Effector CD4-positive, alpha-beta T cell (primary cell): Measurements from ENCODE around the gene DOCK4.

Experiments used
- DNase-seq: peaks from one replicate; pipeline ENCODE4 v3.0.0-alpha.2; 2020

The DOCK4 gene

DNA sequence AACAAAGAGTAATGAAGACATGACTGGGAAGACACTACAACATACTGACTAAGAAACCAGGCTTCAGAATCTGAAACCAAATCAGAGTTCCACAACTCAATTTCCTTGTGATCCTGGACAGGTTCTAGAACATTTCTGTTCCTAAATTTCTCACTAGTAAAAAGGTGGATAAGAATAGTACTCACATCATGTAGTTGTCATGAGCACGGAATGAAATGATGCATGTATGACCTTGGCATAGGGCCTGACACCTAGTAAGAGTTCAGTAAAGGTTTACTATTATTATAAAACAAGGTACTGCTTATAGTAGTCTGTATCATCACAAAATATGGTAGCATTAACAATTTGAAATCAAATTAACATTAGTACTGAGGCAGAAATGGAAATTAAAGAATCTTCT is 19.9 kb downstream of the DOCK4 start:
- no peak for DNase-seq

GRCh38 chr7:112185005-112185834 is 21.0 kb downstream of the DOCK4 start:
- DNase-seq: no peak

GRCh38 chr7:112184455-112184854 is 21.7 kb downstream of the DOCK4 start:
- no peak for DNase-seq

DNA sequence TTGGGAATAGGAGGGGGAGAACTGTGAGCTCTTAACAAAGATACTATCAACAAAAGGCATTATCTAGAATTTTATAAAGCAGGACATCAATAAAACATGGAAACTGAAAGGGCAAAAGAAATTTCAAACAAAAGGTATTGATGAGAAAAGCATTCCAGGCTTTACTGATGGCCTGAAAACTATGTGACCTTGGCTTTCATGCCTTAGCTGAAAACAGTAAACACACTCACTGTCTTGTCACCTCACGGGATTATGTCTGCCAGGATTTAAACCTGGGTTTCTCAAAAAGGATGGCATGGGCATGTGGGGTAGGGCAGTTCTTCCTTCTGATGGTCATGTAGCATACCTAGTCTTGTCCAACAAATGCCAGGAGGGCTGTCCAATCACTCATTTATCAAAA is 22.9 kb downstream of the DOCK4 start:
- DNase-seq: no peak

- no peak for DNase-seq
These were observed 23.4 kb downstream of the DOCK4 start for GRCh38 chr7:112182749-112183148.

- DNase-seq: no peak
These were observed 26.0 kb downstream of the DOCK4 start for GRCh38 chr7:112180223-112180622.

GRCh38 chr7:112176693-112177415 is 29.3 kb downstream of the DOCK4 start:
- no peak for DNase-seq

GRCh38 chr7:112176241-112176640 is 30.0 kb downstream of the DOCK4 start:
- DNase-seq: no peak

DNA sequence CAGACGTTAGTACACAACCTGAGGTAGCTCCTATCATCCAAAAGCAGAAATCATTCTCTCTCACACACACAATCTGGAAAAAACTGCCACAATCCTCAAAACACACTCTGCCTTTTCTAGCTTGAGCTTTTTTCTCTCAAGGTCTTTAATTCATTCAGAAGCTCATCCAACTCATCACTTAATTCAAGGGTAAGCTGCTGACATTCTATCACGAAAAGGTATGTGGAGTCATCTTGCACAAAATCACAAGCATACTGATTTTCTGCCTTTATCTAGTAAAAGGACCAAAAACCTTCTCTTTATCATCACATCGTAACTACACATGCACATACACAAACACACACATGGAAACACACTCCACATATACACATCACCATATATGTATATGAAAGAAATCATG is 32.0 kb downstream of the DOCK4 start:
- no peak for DNase-seq

- no peak for DNase-seq
These were observed 32.7 kb downstream of the DOCK4 start for GRCh38 chr7:112173568-112173905.

- no peak for DNase-seq
These were observed 33.2 kb downstream of the DOCK4 start for GRCh38 chr7:112172870-112173567.

- no peak for DNase-seq
These were observed 34.5 kb downstream of the DOCK4 start for GRCh38 chr7:112171673-112172072.

- no peak for DNase-seq
These were observed 37.3 kb downstream of the DOCK4 start for GRCh38 chr7:112168915-112169314.

DNA sequence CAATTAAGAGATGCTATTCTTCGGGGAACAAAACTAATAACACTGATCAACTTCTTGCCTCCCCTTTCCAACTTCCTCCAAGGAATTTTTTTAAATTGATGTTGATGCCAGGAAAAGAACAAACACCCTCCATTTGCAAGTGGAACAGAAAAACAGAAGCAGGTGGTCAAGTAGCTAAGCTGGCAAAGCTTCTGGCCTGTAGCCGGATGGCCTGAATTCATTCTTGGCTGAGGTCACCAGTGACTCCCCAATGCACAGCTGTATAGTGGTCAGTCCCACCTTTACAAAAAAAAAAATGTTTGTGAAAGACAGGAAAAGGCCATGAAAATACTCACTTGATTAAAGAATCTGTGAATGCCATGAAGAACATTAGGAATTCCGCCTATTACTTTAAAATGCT is 39.1 kb downstream of the DOCK4 start:
- DNase-seq: no peak

DNA sequence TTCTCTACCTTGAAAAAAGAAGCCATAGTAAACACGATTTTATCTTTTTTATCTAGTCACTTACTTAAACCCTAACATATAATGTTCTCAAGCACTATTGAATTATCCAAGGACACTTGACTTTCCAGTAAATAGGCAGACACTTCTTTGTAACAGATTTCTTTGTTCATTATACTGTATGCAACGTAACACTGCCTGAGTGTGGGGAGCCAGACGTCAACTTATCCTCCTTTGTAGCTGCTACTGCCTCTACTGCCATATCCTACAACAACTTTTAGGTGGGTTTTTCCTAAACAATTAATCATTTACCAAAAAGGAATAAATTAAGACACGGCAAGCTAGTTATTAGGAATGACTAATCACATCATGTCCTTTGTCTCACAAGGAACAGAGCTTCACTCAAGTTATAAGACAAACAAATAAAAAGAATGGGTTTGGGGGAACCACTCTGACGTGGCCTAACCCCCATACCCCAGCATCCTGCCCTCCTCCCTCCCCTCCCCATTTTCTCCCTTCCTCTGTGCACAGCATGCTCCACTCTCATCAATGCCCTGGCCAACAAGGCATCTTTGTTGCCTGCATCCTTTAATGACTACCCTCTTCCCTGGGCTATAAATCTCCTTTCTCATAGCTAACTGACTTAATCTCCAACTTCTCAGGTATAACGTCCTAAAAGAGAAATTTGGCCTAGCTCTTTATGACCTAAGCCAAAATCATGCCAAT is 43.3 kb downstream of the DOCK4 start:
- no peak for DNase-seq

- DNase-seq: no peak
These were observed 43.9 kb downstream of the DOCK4 start for GRCh38 chr7:112162142-112162766.

DNA sequence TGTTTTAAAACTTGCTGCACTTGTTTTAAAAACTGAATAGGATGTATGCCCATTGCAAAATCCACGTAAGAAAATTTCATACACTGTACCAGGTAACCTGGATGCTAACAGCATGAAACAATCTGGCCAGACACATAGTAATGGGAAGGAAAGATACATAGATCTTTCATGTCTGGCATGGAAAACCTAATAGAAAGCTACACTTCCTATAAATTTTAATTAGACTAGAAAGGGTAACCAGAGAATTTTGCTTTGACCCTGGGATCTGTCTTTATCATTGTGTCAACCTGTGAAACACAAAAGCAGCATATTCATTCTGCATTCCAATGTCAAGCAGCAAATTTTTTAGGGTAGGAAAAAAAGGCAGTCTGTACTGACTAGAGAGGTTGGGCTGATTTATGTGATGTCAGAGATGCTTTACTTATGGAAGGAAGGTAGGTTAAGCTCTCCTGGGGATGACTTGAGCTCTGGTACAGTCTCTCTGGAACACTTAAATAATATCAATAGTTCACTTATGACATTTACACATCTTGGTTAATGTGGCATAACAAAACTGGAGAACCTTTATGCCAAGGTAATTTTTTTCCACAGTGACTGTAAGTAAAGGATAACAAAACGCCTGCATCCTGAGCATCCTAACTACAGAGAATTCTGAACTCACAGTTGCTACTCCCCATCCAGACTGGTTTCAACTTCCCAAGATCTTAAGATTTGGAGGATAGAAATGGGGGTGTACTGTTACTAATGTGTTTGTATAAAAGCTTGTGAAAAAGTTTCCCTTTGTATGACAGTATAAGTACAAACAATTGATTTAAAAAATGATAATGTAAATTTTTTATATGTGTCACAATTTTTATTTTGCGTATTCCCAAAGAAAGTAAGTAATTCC is 44.7 kb downstream of the DOCK4 start:
- DNase-seq: no peak

DNA sequence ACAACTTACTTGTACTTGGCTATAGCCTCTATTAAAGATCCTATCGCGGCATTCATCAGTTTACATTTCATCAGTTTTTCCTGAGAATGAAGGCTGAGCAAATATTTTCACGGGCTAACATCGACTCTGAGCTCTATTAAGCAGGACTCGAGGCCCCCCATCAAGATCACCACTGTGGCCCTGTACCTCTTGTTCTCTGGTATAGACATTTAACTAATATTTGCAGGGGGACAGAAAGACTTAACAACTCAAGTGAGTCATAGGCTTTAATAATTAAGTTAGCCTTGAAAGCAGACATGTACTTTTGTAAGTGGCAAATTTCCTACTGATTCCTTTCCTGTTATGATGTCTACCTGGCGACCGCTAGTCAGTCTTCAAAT is 45.4 kb downstream of the DOCK4 start:
- no peak for DNase-seq

GRCh38 chr7:112160130-112160770 is 45.9 kb downstream of the DOCK4 start:
- no peak for DNase-seq

DNA sequence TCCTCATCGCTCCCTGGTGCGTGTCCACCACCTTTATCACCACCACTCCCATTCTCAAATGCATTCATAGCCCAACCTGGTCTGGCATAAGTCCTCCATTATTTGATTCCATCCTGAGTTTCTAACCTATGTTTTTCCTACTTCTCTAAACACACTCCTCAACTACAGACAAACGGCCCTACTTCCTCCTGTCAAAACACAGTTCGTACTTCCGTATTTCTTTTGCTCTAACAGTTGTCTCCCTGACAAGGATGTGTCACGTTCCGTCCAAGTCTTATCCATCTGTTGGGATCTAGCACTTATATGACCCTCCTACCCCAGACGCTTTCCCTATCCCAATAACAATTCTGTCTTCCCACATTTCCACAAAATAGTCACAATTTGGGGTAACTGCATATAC is 46.8 kb downstream of the DOCK4 start:
- DNase-seq: no peak

GRCh38 chr7:112157072-112157471 is 49.1 kb downstream of the DOCK4 start:
- DNase-seq: no peak
